HEK293 (cell line): ENCODE results near the gene RYR2.

ENCODE experiments used
- FEZF1 ChIP-seq: fragments of 450-650 bp; formaldehyde crosslinking; IDR thresholded peaks from 2 replicates; pipeline ENCODE4 v1.5.1; 2016; ENCODE audit warnings: missing biosample characterization, missing genetic modification characterization
- MEIS1 ChIP-seq: sonication (generic); formaldehyde crosslinking; IDR thresholded peaks from 2 replicates; pipeline ENCODE4 v1.8.1; 2022; ENCODE audit warnings: missing genetic modification reagents, mild to moderate bottlenecking, borderline replicate concordance
- OSR2 ChIP-seq: fragments of 450-650 bp; formaldehyde crosslinking; IDR thresholded peaks from 2 replicates; pipeline ENCODE4 v1.5.1; 2016; ENCODE audit warnings: missing biosample characterization, missing genetic modification characterization
- ZNF114 ChIP-seq: fragments of 450-650 bp; formaldehyde crosslinking; IDR thresholded peaks from 2 replicates; pipeline ENCODE4 v1.5.0; 2017; ENCODE audit warnings: missing biosample characterization, missing genetic modification characterization
- ZNF155 ChIP-seq: fragments of 450-650 bp; formaldehyde crosslinking; IDR thresholded peaks from 2 replicates; pipeline ENCODE4 v1.5.1; 2016; ENCODE audit warnings: missing biosample characterization, missing genetic modification characterization
- ZNF19 ChIP-seq: fragments of 450-650 bp; formaldehyde crosslinking; IDR thresholded peaks from 2 replicates; pipeline ENCODE4; 2016; ENCODE audit warnings: missing biosample characterization, missing genetic modification characterization, low read depth
- ZNF202 ChIP-seq: fragments of 450-650 bp; formaldehyde crosslinking; IDR thresholded peaks from 2 replicates; pipeline ENCODE4 v1.5.1; 2016; ENCODE audit warnings: missing biosample characterization, missing genetic modification characterization, borderline replicate concordance
- ZNF274 ChIP-seq, 2 experiments: fragments of 200-500 bp in 1 of 2; fragments of 450-650 bp in 1 of 2; sonication (Bioruptor generic) in 1 of 2; formaldehyde crosslinking in 1 of 2; IDR thresholded peaks; 2 replicates each; pipeline versions ENCODE4 v1.5.1 to v1.6.1; 2014 to 2016; ENCODE audit warnings: borderline replicate concordance in 1 of 2, inconsistent platforms in 1 of 2, low read length in 1 of 2, missing biosample characterization in 1 of 2, missing genetic modification characterization in 1 of 2
- ZNF354C ChIP-seq: fragments of 450-650 bp; formaldehyde crosslinking; IDR thresholded peaks from 2 replicates; pipeline ENCODE4 v1.5.1; 2016; ENCODE audit warnings: missing biosample characterization, missing genetic modification characterization, low read depth, borderline replicate concordance
- ZNF391 ChIP-seq: fragments of 450-650 bp; formaldehyde crosslinking; IDR thresholded peaks from 2 replicates; pipeline ENCODE4 v1.5.1; 2016; ENCODE audit warnings: low read depth, missing biosample characterization, missing genetic modification characterization, borderline replicate concordance
- ZNF423 ChIP-seq: fragments of 450-650 bp; formaldehyde crosslinking; IDR thresholded peaks from 2 replicates; pipeline ENCODE4 v1.5.1; 2016; ENCODE audit warnings: missing biosample characterization, missing genetic modification characterization
- ZNF548 ChIP-seq: fragments of 450-650 bp; formaldehyde crosslinking; IDR thresholded peaks from 2 replicates; pipeline ENCODE4 v1.5.1; 2016; ENCODE audit warnings: missing biosample characterization, missing genetic modification characterization
- ZNF555 ChIP-seq: fragments of 450-650 bp; formaldehyde crosslinking; conservative IDR thresholded peaks from 2 replicates; pipeline ENCODE4 v1.5.1; 2017; ENCODE audit warnings: missing biosample characterization, mild to moderate bottlenecking, missing genetic modification characterization, inconsistent platforms
- ZNF561 ChIP-seq: fragments of 450-650 bp; IDR thresholded peaks from 2 replicates; pipeline ENCODE4 v1.5.1; 2018; ENCODE audit warnings: missing biosample characterization, missing genetic modification characterization, borderline replicate concordance
- ZNF629 ChIP-seq: fragments of 450-650 bp; formaldehyde crosslinking; IDR thresholded peaks from 2 replicates; pipeline ENCODE4 v1.5.1; 2017; ENCODE audit warnings: missing biosample characterization, missing genetic modification characterization
- ZNF777 ChIP-seq: fragments of 450-650 bp; formaldehyde crosslinking; IDR thresholded peaks from 2 replicates; pipeline ENCODE4 v1.5.1; 2017; ENCODE audit warnings: missing biosample characterization, missing genetic modification characterization, borderline replicate concordance
- ZNF837 ChIP-seq: fragments of 450-650 bp; formaldehyde crosslinking; IDR thresholded peaks from 2 replicates; pipeline ENCODE4 v1.5.1; 2016; ENCODE audit warnings: missing biosample characterization, missing genetic modification characterization
- ZSCAN16 ChIP-seq: fragments of 450-650 bp; formaldehyde crosslinking; IDR thresholded peaks from 2 replicates; pipeline ENCODE4 v1.5.1; 2016; ENCODE audit warnings: missing biosample characterization, missing genetic modification characterization
- ZSCAN30 ChIP-seq: fragments of 450-650 bp; IDR thresholded peaks from 2 replicates; pipeline ENCODE4 v1.5.1; 2018; ENCODE audit warnings: missing biosample characterization, mild to moderate bottlenecking, missing genetic modification characterization, moderate library complexity
- ZXDB ChIP-seq: fragments of 450-650 bp; formaldehyde crosslinking; IDR thresholded peaks from 2 replicates; pipeline ENCODE4 v1.5.1; 2016; ENCODE audit warnings: missing biosample characterization, missing genetic modification characterization
- TF ChIP-seq, protein P1 (sequence below): fragments of 450-650 bp; formaldehyde crosslinking; IDR thresholded peaks from 2 replicates; pipeline ENCODE4 v1.5.1; 2016; ENCODE audit warnings: missing biosample characterization, missing genetic modification characterization
- TF ChIP-seq, protein P2 (sequence below): fragments of 450-650 bp; formaldehyde crosslinking; IDR thresholded peaks from 2 replicates; pipeline ENCODE4 v1.5.1; 2016; ENCODE audit warnings: missing biosample characterization, missing genetic modification characterization
- TF ChIP-seq, protein P3 (sequence below): fragments of 450-650 bp; formaldehyde crosslinking; IDR thresholded peaks from 2 replicates; pipeline ENCODE4 v1.5.1; 2016; ENCODE audit warnings: missing biosample characterization, missing genetic modification characterization
- TF ChIP-seq, protein P4 (sequence below): fragments of 450-650 bp; formaldehyde crosslinking; IDR thresholded peaks from 2 replicates; pipeline ENCODE4 v1.5.1; 2017; ENCODE audit warnings: missing biosample characterization, missing genetic modification characterization
- TF ChIP-seq, protein P5 (sequence below): fragments of 450-650 bp; formaldehyde crosslinking; IDR thresholded peaks from 2 replicates; pipeline ENCODE4 v1.5.0; 2017; ENCODE audit warnings: missing biosample characterization, missing genetic modification characterization, borderline replicate concordance
- TF ChIP-seq, protein P6 (sequence below): fragments of 450-650 bp; formaldehyde crosslinking; IDR thresholded peaks from 2 replicates; pipeline ENCODE4 v1.5.1; 2016; ENCODE audit warnings: missing biosample characterization, missing genetic modification characterization
- TF ChIP-seq, protein P7 (sequence below): fragments of 450-650 bp; formaldehyde crosslinking; IDR thresholded peaks from 2 replicates; pipeline ENCODE4 v1.5.1; 2016; ENCODE audit warnings: missing biosample characterization, missing genetic modification characterization

The RYR2 gene

DNA sequence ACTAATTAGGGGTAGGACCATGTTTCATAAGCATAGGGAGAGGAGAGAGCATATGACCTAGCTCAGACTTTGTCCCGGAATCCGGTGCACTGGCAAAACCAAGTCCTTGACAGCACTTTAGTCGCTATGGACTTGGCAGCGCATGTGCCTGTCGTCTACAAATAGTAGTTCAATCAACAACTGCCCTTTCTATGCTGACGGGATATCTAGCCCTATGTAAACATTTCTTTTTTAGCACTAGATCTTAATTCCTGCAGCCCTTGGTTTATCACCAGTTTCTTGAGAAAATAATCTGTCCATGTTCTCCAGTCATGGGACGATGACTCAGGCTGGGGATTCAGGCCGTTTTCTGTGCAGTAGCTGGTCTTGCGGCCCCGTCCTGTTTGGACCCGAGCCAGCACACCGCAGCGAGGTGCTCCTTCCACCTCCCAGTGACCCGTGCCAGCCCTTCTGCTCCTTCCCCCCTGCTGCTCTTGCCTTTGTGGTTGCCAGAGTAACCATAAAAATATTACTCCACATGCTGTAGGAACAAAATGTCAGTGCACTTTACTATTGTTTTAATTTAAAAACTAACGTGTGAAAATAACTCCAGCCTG lies 29.1 kb upstream of the RYR2 start (continued):
- TF ChIP-seq, protein P1, sequence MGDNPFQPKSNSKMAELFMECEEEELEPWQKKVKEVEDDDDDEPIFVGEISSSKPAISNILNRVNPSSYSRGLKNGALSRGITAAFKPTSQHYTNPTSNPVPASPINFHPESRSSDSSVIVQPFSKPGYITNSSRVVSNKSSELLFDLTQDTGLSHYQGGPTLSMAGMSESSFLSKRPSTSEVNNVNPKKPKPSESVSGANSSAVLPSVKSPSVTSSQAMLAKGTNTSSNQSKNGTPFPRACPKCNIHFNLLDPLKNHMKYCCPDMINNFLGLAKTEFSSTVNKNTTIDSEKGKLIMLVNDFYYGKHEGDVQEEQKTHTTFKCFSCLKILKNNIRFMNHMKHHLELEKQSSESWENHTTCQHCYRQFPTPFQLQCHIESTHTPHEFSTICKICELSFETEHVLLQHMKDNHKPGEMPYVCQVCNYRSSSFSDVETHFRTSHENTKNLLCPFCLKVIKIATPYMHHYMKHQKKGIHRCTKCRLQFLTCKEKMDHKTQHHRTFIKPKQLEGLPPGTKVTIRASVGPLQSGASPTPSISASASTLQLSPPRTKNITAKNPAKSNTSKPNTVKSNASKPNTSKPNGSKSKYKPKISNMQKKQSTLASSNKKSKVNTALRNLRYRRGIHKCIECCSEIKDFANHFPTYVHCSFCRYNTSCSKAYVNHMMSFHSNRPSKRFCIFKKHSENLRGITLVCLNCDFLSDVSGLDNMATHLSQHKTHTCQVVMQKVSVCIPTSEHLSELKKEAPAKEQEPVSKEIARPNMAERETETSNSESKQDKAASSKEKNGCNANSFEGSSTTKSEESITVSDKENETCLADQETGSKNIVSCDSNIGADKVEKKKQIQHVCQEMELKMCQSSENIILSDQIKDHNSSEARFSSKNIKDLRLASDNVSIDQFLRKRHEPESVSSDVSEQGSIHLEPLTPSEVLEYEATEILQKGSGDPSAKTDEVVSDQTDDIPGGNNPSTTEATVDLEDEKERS (tag by site-specific recombination) = 0 out of 2 replicates have a peak, but pooled peaks have one; percentile 13
- TF ChIP-seq, protein P2, sequence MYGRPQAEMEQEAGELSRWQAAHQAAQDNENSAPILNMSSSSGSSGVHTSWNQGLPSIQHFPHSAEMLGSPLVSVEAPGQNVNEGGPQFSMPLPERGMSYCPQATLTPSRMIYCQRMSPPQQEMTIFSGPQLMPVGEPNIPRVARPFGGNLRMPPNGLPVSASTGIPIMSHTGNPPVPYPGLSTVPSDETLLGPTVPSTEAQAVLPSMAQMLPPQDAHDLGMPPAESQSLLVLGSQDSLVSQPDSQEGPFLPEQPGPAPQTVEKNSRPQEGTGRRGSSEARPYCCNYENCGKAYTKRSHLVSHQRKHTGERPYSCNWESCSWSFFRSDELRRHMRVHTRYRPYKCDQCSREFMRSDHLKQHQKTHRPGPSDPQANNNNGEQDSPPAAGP (tag by site-specific recombination) = peak; percentile 61; the same call in 1 of the 2 replicates
- TF ChIP-seq OSR2 (tag by site-specific recombination) (peak; percentile 96), ZXDB (tag by site-specific recombination) (peak; percentile 69), ZNF777 (tag by site-specific recombination) (no peak), ZNF114 (tag by site-specific recombination) (no peak), ZNF155 (tag by site-specific recombination) (no peak), ZNF19 (tag by site-specific recombination) (no peak), ZNF555 (no peak), ZNF391 (tag by site-specific recombination) (0 out of 2 replicates have a peak, but pooled peaks have one; percentile 41), ZNF274 (IDR thresholded peaks at IDR 0.05; ENCODE audit: low read length) (no peak), ZNF274 (tag by site-specific recombination; IDR thresholded peaks at IDR 0.05; ENCODE audit: borderline replicate concordance) (no peak), ZSCAN30 (tag by site-specific recombination) (peak; percentile 38), ZNF548 (tag by site-specific recombination) (no peak), MEIS1 (CRISPR knock-in tag) (no peak), ZNF423 (tag by site-specific recombination) (0 out of 2 replicates have a peak, but pooled peaks have one; percentile 20), ZSCAN16 (tag by site-specific recombination) (peak; percentile 40; the same call in 1 of the 2 replicates), FEZF1 (tag by site-specific recombination) (peak; percentile 90), ZNF561 (tag by site-specific recombination) (peak; percentile 85; the same call in 1 of the 2 replicates), ZNF202 (tag by site-specific recombination) (no peak), ZNF354C (tag by site-specific recombination) (no peak), ZNF837 (no peak), ZNF629 (tag by site-specific recombination) (peak; percentile 87)
- TF ChIP-seq, protein P3, sequence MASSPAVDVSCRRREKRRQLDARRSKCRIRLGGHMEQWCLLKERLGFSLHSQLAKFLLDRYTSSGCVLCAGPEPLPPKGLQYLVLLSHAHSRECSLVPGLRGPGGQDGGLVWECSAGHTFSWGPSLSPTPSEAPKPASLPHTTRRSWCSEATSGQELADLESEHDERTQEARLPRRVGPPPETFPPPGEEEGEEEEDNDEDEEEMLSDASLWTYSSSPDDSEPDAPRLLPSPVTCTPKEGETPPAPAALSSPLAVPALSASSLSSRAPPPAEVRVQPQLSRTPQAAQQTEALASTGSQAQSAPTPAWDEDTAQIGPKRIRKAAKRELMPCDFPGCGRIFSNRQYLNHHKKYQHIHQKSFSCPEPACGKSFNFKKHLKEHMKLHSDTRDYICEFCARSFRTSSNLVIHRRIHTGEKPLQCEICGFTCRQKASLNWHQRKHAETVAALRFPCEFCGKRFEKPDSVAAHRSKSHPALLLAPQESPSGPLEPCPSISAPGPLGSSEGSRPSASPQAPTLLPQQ (tag by site-specific recombination) = peak; percentile 78
- TF ChIP-seq, protein P4, sequence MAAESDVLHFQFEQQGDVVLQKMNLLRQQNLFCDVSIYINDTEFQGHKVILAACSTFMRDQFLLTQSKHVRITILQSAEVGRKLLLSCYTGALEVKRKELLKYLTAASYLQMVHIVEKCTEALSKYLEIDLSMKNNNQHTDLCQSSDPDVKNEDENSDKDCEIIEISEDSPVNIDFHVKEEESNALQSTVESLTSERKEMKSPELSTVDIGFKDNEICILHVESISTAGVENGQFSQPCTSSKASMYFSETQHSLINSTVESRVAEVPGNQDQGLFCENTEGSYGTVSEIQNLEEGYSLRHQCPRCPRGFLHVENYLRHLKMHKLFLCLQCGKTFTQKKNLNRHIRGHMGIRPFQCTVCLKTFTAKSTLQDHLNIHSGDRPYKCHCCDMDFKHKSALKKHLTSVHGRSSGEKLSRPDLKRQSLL (tag by site-specific recombination) = no peak
- TF ChIP-seq, protein P5, sequence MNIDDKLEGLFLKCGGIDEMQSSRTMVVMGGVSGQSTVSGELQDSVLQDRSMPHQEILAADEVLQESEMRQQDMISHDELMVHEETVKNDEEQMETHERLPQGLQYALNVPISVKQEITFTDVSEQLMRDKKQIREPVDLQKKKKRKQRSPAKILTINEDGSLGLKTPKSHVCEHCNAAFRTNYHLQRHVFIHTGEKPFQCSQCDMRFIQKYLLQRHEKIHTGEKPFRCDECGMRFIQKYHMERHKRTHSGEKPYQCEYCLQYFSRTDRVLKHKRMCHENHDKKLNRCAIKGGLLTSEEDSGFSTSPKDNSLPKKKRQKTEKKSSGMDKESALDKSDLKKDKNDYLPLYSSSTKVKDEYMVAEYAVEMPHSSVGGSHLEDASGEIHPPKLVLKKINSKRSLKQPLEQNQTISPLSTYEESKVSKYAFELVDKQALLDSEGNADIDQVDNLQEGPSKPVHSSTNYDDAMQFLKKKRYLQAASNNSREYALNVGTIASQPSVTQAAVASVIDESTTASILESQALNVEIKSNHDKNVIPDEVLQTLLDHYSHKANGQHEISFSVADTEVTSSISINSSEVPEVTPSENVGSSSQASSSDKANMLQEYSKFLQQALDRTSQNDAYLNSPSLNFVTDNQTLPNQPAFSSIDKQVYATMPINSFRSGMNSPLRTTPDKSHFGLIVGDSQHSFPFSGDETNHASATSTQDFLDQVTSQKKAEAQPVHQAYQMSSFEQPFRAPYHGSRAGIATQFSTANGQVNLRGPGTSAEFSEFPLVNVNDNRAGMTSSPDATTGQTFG = no peak
- TF ChIP-seq, protein P6, sequence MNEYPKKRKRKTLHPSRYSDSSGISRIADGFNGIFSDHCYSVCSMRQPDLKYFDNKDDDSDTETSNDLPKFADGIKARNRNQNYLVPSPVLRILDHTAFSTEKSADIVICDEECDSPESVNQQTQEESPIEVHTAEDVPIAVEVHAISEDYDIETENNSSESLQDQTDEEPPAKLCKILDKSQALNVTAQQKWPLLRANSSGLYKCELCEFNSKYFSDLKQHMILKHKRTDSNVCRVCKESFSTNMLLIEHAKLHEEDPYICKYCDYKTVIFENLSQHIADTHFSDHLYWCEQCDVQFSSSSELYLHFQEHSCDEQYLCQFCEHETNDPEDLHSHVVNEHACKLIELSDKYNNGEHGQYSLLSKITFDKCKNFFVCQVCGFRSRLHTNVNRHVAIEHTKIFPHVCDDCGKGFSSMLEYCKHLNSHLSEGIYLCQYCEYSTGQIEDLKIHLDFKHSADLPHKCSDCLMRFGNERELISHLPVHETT (tag by site-specific recombination) = peak; percentile 52; the same call in 1 of the 2 replicates
- TF ChIP-seq, protein P7, sequence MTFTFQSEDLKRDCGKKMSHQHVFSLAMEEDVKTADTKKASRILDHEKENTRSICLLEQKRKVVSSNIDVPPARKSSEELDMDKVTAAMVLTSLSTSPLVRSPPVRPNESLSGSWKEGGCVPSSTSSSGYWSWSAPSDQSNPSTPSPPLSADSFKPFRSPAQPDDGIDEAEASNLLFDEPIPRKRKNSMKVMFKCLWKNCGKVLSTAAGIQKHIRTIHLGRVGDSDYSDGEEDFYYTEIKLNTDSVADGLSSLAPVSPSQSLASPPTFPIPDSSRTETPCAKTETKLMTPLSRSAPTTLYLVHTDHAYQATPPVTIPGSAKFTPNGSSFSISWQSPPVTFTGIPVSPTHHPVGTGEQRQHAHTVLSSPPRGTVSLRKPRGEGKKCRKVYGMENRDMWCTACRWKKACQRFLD (tag by site-specific recombination) = no peak
